A673 (cell line): ENCODE data around the gene IFNA5.

Experiments
- CTCF ChIP-seq: fragments of 300-800, 200-600 bp; sonication (generic); conservative IDR thresholded peaks from 2 replicates; pipeline ENCODE4 v1.5.1; 2017; ENCODE audit warnings: low read depth, mild to moderate bottlenecking, antibody characterized with exemption, low read length, moderate library complexity, mixed read lengths
- EZH2 ChIP-seq: fragments of 200-600 bp; sonication (generic); IDR thresholded peaks from 2 replicates; pipeline ENCODE4 v1.6.1; 2017; ENCODE audit warnings: borderline replicate concordance, low read depth, mild to moderate bottlenecking, mixed read lengths, antibody characterized with exemption, low read length; ENCODE audit not compliant: poor library complexity, severe bottlenecking

DNA sequence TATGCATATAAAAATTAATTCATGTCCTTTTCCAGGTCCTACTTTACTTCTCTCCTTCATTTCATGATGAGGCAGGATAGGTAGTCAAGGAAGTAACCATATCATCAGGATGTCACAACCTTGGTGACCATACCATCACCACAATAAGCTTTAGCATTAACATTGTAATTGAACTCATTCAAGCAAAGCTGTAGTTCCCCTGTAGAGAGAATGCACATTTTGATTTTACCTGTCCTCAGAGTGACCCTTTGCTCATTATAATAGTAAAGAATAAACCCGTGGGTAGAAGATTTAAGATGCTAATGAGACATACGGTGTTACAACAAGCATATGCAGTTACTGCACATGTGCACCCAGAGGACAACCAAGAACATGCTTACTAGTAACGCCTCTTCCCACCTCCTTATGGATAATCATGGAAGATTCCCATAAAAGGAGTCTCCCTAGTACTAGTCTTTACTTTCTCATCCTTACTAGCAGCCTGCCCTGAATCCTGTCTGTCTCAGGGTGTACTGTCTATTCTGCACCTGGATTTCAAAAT lies 43.4 kb upstream of the IFNA5 start:
- TF ChIP-seq CTCF (no peak), EZH2 (no peak)
